ENCODE results near the gene EVI5.
"Not testable (repeated sequence)": the region's sequence is repeated elsewhere in the genome, so short reads cannot be mapped to it uniquely, and the experiment has no call there.

- not testable (repeated sequence) for TF ChIP-seq SUZ12 (IDR thresholded peaks at IDR 0.05; ENCODE audit: extremely low read depth, insufficient read depth, insufficient read length); YY1 (IDR thresholded peaks at IDR 0.05; ENCODE audit: insufficient read depth, insufficient read length)
Observed at GRCh38 chr1:92746255-92746654, 38.7 kb downstream of the EVI5 start.
